ENCODE data around the gene PSMD7. TPM values are rescaled to one million over a fixed set of nuclear protein-coding genes. Genes with fewer than 3 reads are reported as not detected.

The PSMD7 gene
- total RNA-seq, 4 donors from 2014 or later = 62.2 to 100 (median 74.1) TPM

- TF ChIP-seq CTCF (IDR thresholded peaks at IDR 0.05; ENCODE audit: low read depth) = no peak
These were observed 4.9 kb upstream of the PSMD7 start for GRCh38 chr16:74291577-74292208.

- no peak for TF ChIP-seq CTCF (IDR thresholded peaks at IDR 0.05; ENCODE audit: low read depth)
These were observed 546 bp upstream of the PSMD7 start for GRCh38 chr16:74296104-74296431.

- TF ChIP-seq CTCF (IDR thresholded peaks at IDR 0.05; ENCODE audit: low read depth) = no peak
These were observed 591 bp downstream of the PSMD7 start for GRCh38 chr16:74297145-74297665.

- no peak for TF ChIP-seq CTCF (IDR thresholded peaks at IDR 0.05; ENCODE audit: low read depth)
These were observed 1.5 kb downstream of the PSMD7 start for GRCh38 chr16:74298104-74298503.

GRCh38 chr16:74302341-74302740 is 5.7 kb downstream of the PSMD7 start:
- TF ChIP-seq CTCF (IDR thresholded peaks at IDR 0.05; ENCODE audit: low read depth) = no peak

- TF ChIP-seq CTCF (IDR thresholded peaks at IDR 0.05; ENCODE audit: low read depth) = no peak
These were observed 7.7 kb downstream of the PSMD7 start for GRCh38 chr16:74304164-74304834.

- TF ChIP-seq CTCF (IDR thresholded peaks at IDR 0.05; ENCODE audit: low read depth) = no peak
These were observed 8.2 kb downstream of the PSMD7 start for GRCh38 chr16:74304835-74305176.

Data from subcutaneous adipose tissue (tissue), 4 donors.